HepG2 (cell line): ENCODE measurements around the gene VPS54. TPM values are rescaled to one million over a fixed set of nuclear protein-coding genes. Genes with fewer than 3 reads are reported as not detected.

ENCODE experiments used
- CCAR2 ChIP-seq: fragments of 200-400 bp; formaldehyde crosslinking; optimal IDR thresholded peaks from 2 replicates; pipeline ENCODE3; 2018; ENCODE audit warnings: low read depth, mild to moderate bottlenecking, low read length, moderate library complexity
- CREB1 ChIP-seq, 2 experiments: fragments of 450-650 bp in 1 of 2; IDR thresholded peaks; 2 replicates each; pipeline ENCODE4 v1.6.1; 2016 to 2017; ENCODE audit warnings: control low read depth in 1 of 2, mild to moderate bottlenecking in 1 of 2, missing compliant biosample characterization in 1 of 2, missing genetic modification characterization in 1 of 2
- DMAP1 ChIP-seq: IDR thresholded peaks from 2 replicates; pipeline ENCODE4 v1.6.1; 2016
- EP300 ChIP-seq, 3 experiments: sonication (generic) in 1 of 3; formaldehyde crosslinking in 1 of 3; IDR thresholded peaks; 2 replicates each; pipeline versions ENCODE4 v1.5.1 to v1.6.1; 2011 to 2020; ENCODE audit warnings: low read depth in 2 of 3, low read length in 2 of 3, borderline replicate concordance in 1 of 3, improper control_type of control experiment in 1 of 3, mild to moderate bottlenecking in 1 of 3, missing genetic modification reagents in 1 of 3, moderate library complexity in 1 of 3
- FOXO1 ChIP-seq: sonication (generic); formaldehyde crosslinking; IDR thresholded peaks from 2 replicates; pipeline ENCODE4 v1.4.0; 2020; ENCODE audit warnings: missing genetic modification reagents
- GZF1 ChIP-seq: sonication (generic); formaldehyde crosslinking; IDR thresholded peaks from 2 replicates; pipeline ENCODE4 v1.5.1; 2020; ENCODE audit warnings: mild to moderate bottlenecking, missing genetic modification reagents
- HNF4G ChIP-seq, 2 experiments: sonication (generic) in 1 of 2; formaldehyde crosslinking in 1 of 2; IDR thresholded peaks; 2 replicates each; pipeline versions ENCODE4 v1.4.0 to v1.6.1; 2011 to 2020; ENCODE audit warnings: borderline replicate concordance in 2 of 2, low read depth in 2 of 2, mild to moderate bottlenecking in 2 of 2, low read length in 1 of 2, missing genetic modification reagents in 1 of 2, moderate library complexity in 1 of 2
- HNRNPH1 ChIP-seq: fragments of 200-400 bp; formaldehyde crosslinking; optimal IDR thresholded peaks from 2 replicates; pipeline ENCODE3; 2017; ENCODE audit warnings: mild to moderate bottlenecking, low read depth, low read length
- HOXA5 ChIP-seq: sonication (generic); formaldehyde crosslinking; IDR thresholded peaks from 2 replicates; pipeline ENCODE4 v1.4.0; 2020; ENCODE audit warnings: missing genetic modification reagents
- MED13 ChIP-seq: sonication (generic); formaldehyde crosslinking; IDR thresholded peaks from 2 replicates; pipeline ENCODE4 v1.5.0; 2020; ENCODE audit warnings: missing genetic modification reagents
- NR2F6 ChIP-seq, 2 experiments: IDR thresholded peaks; 2 replicates each; pipeline ENCODE4 v1.6.1; 2016; ENCODE audit warnings: antibody characterized with exemption in 1 of 2, mild to moderate bottlenecking in 1 of 2
- TP53 ChIP-seq: sonication (generic); formaldehyde crosslinking; conservative IDR thresholded peaks from 2 replicates; pipeline ENCODE4 v1.4.0; 2020; ENCODE audit warnings: missing genetic modification reagents
- ZNF652 ChIP-seq: IDR thresholded peaks from 2 replicates; pipeline ENCODE4 v1.6.1; 2016; ENCODE audit warnings: low read depth, borderline replicate concordance
- ZNF749 ChIP-seq: sonication (generic); formaldehyde crosslinking; IDR thresholded peaks from 2 replicates; pipeline ENCODE4 v1.8.0; 2022; ENCODE audit warnings: mild to moderate bottlenecking, missing genetic modification reagents, moderate library complexity, borderline replicate concordance
- polyA plus RNA-seq, 8 experiments: library from polyadenylated mRNA; depleted of rRNA in 3 of 8; stranded (reverse) in 7 of 8; unstranded in 1 of 8; fragments of >200 nt; fragmentation: Illumina TruSeq in 4 of 8; extraction: Trizol in 4 of 8; gene quantifications; 2 replicates each; pipeline versions ENCODE4 v1.2.1 to v1.2.3, GENCODE V29; 2011 to 2016; ENCODE audit warnings: low read depth in 4 of 8, missing spikeins in 1 of 8, mixed read lengths in 1 of 8; ENCODE audit not compliant: insufficient read depth in 1 of 8
- total RNA-seq, 5 experiments: library from RNA; depleted of rRNA; stranded (reverse); fragments of >200 nt; fragmentation: Illumina TruSeq; extraction: Trizol; gene quantifications; 2 replicates each; pipeline ENCODE4 v1.2.3, GENCODE V29; 2016; ENCODE audit warnings: low read depth in 1 of 5
- TF ChIP-seq, protein P1 (sequence below), 2 experiments: IDR thresholded peaks; 2 replicates each; pipeline ENCODE4 v1.6.1; 2011 to 2012; ENCODE audit warnings: low read length in 2 of 2, borderline replicate concordance in 1 of 2, low read depth in 1 of 2, mild to moderate bottlenecking in 1 of 2, moderate library complexity in 1 of 2
- TF ChIP-seq, protein P2 (sequence below): IDR thresholded peaks from 2 replicates; pipeline ENCODE4 v1.6.1; 2016; ENCODE audit warnings: low read depth, missing genetic modification reagents, missing compliant biosample characterization
- TF ChIP-seq, protein P3 (sequence below): sonication (generic); formaldehyde crosslinking; IDR thresholded peaks from 2 replicates; pipeline ENCODE4 v1.4.0; 2020; ENCODE audit warnings: missing genetic modification reagents

VPS54 gene
- total and polyA plus RNA-seq, 2 of the 13 experiments (the other 11 are each of a cell fraction or from before 2014, with no cell fraction given), result 64.7 to 77.5 TPM

DNA sequence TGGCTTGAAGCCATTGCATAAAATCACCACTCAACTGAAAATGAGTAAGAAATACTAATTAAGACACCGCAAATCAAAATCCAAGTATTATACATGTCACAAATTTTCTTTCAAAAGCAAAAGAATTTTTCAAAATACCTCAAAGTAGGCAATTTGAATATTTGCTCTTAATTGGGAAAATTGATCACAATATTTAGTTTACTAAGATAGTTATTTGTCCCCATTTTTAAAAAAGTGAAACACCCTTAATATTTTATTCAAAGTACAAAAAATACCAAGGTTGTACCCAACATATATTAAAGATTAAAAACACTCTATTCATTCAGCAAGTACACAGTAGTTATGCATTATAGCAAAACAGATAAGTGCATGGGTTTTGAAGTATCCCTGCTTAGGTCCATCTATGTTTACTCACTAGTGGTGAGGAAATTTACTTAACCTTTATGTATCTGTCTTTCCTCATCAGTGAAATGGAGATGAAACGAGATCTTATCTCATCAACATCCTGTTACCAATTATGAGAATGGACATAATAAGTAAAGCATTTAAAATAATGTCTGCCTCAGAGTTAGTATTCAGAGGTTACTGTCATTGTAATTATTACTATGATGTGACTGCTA, 35.1 kb downstream of the VPS54 start (continued):
- TF ChIP-seq HNF4G (IDR thresholded peaks at IDR 0.05; ENCODE audit: borderline replicate concordance, low read depth, low read length), result peak; percentile 77
- TF ChIP-seq HNF4G (CRISPR knock-in tag; IDR thresholded peaks at IDR 0.05; ENCODE audit: borderline replicate concordance, low read depth), result no peak
- peak; percentile 98 for TF ChIP-seq FOXO1
- TF ChIP-seq, protein P1, sequence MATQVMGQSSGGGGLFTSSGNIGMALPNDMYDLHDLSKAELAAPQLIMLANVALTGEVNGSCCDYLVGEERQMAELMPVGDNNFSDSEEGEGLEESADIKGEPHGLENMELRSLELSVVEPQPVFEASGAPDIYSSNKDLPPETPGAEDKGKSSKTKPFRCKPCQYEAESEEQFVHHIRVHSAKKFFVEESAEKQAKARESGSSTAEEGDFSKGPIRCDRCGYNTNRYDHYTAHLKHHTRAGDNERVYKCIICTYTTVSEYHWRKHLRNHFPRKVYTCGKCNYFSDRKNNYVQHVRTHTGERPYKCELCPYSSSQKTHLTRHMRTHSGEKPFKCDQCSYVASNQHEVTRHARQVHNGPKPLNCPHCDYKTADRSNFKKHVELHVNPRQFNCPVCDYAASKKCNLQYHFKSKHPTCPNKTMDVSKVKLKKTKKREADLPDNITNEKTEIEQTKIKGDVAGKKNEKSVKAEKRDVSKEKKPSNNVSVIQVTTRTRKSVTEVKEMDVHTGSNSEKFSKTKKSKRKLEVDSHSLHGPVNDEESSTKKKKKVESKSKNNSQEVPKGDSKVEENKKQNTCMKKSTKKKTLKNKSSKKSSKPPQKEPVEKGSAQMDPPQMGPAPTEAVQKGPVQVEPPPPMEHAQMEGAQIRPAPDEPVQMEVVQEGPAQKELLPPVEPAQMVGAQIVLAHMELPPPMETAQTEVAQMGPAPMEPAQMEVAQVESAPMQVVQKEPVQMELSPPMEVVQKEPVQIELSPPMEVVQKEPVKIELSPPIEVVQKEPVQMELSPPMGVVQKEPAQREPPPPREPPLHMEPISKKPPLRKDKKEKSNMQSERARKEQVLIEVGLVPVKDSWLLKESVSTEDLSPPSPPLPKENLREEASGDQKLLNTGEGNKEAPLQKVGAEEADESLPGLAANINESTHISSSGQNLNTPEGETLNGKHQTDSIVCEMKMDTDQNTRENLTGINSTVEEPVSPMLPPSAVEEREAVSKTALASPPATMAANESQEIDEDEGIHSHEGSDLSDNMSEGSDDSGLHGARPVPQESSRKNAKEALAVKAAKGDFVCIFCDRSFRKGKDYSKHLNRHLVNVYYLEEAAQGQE (IDR thresholded peaks at IDR 0.05; ENCODE audit: borderline replicate concordance in 1 of 2, low read depth in 1 of 2, low read length in 2 of 2), result peak in 1 of 2 experiments; percentile 80; a peak in 2 of 4 replicates
- TF ChIP-seq DMAP1 (CRISPR knock-in tag), result peak; percentile 43; the same call in 1 of the 2 replicates
- TF ChIP-seq ZNF652, result peak; percentile 83; the same call in 1 of the 2 replicates
- TF ChIP-seq TP53 (CRISPR knock-in tag), result peak; percentile 81; the same call in 1 of the 2 replicates
- TF ChIP-seq EP300 (IDR thresholded peaks at IDR 0.05; ENCODE audit: low read depth in 2 of 2, low read length in 2 of 2), result peak; percentile 80 to 100; a peak in 3 of 4 replicates
- peak; percentile 99 for TF ChIP-seq EP300 (CRISPR knock-in tag; IDR thresholded peaks at IDR 0.05; ENCODE audit: borderline replicate concordance)
- peak; percentile 75; the same call in 1 of the 2 replicates for TF ChIP-seq ZNF749
- peak; percentile 82 for TF ChIP-seq HOXA5
- no peak for TF ChIP-seq CREB1 (IDR thresholded peaks at IDR 0.05)
- peak; percentile 88 for TF ChIP-seq CREB1 (CRISPR knock-in tag; IDR thresholded peaks at IDR 0.05)
- no peak for TF ChIP-seq HNRNPH1
- TF ChIP-seq GZF1 (CRISPR knock-in tag), result no peak
- TF ChIP-seq, protein P2, sequence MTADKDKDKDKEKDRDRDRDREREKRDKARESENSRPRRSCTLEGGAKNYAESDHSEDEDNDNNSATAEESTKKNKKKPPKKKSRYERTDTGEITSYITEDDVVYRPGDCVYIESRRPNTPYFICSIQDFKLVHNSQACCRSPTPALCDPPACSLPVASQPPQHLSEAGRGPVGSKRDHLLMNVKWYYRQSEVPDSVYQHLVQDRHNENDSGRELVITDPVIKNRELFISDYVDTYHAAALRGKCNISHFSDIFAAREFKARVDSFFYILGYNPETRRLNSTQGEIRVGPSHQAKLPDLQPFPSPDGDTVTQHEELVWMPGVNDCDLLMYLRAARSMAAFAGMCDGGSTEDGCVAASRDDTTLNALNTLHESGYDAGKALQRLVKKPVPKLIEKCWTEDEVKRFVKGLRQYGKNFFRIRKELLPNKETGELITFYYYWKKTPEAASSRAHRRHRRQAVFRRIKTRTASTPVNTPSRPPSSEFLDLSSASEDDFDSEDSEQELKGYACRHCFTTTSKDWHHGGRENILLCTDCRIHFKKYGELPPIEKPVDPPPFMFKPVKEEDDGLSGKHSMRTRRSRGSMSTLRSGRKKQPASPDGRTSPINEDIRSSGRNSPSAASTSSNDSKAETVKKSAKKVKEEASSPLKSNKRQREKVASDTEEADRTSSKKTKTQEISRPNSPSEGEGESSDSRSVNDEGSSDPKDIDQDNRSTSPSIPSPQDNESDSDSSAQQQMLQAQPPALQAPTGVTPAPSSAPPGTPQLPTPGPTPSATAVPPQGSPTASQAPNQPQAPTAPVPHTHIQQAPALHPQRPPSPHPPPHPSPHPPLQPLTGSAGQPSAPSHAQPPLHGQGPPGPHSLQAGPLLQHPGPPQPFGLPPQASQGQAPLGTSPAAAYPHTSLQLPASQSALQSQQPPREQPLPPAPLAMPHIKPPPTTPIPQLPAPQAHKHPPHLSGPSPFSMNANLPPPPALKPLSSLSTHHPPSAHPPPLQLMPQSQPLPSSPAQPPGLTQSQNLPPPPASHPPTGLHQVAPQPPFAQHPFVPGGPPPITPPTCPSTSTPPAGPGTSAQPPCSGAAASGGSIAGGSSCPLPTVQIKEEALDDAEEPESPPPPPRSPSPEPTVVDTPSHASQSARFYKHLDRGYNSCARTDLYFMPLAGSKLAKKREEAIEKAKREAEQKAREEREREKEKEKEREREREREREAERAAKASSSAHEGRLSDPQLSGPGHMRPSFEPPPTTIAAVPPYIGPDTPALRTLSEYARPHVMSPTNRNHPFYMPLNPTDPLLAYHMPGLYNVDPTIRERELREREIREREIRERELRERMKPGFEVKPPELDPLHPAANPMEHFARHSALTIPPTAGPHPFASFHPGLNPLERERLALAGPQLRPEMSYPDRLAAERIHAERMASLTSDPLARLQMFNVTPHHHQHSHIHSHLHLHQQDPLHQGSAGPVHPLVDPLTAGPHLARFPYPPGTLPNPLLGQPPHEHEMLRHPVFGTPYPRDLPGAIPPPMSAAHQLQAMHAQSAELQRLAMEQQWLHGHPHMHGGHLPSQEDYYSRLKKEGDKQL (CRISPR knock-in tag), result peak; percentile 98
- TF ChIP-seq CCAR2, result no peak
- peak; percentile 98 for TF ChIP-seq MED13 (CRISPR knock-in tag)
- TF ChIP-seq, protein P3, sequence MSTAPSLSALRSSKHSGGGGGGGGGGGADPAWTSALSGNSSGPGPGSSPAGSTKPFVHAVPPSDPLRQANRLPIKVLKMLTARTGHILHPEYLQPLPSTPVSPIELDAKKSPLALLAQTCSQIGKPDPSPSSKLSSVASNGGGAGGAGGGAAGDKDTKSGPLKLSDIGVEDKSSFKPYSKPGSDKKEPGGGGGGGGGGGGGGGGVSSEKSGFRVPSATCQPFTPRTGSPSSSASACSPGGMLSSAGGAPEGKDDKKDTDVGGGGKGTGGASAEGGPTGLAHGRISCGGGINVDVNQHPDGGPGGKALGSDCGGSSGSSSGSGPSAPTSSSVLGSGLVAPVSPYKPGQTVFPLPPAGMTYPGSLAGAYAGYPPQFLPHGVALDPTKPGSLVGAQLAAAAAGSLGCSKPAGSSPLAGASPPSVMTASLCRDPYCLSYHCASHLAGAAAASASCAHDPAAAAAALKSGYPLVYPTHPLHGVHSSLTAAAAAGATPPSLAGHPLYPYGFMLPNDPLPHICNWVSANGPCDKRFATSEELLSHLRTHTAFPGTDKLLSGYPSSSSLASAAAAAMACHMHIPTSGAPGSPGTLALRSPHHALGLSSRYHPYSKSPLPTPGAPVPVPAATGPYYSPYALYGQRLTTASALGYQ (CRISPR knock-in tag), result peak; percentile 97
- TF ChIP-seq NR2F6 (IDR thresholded peaks at IDR 0.05), result peak; percentile 99
- TF ChIP-seq NR2F6 (CRISPR knock-in tag; IDR thresholded peaks at IDR 0.05), result peak; percentile 99
